BJ (cell line): Measurements from ENCODE around the gene PIAS3. TPM values are rescaled to one million over a fixed set of nuclear protein-coding genes. Genes with fewer than 3 reads are reported as not detected.

Source experiments
- polyA plus RNA-seq: library from polyadenylated mRNA; depleted of rRNA; stranded (reverse); fragments of >200 nt; gene quantifications from 2 replicates; pipeline ENCODE4 v1.2.3, GENCODE V29; 2011; rRNA removed
- small RNA-seq: library from RNA; depleted of rRNA; stranded (forward); fragments of <200 nt; gene quantifications from one replicate; pipeline ENCODE3, GENCODE V24; 2012; ENCODE audit warnings: low replicate concordance, low read depth; ENCODE audit not compliant: insufficient read length

PIAS3 gene
- polyA plus RNA-seq, 1 experiment: 38.0 TPM

Small RNAs within 50 kb of the gene (small RNA-seq; reads per million reads assigned to genes)
- not detected for gene MIR6736

Other genes with a start within 250 kb of the PIAS3 start
- gene PDZK1, start 151.7 kb downstream of the PIAS3 start, polyA plus RNA-seq: 0.15 and 0.56 TPM in 2 replicates
- not detected in 2 replicates for gene CD160, start 139.6 kb downstream of the PIAS3 start, polyA plus RNA-seq
- 13.4 and 18.3 TPM in 2 replicates for gene RNF115, start 35.0 kb downstream of the PIAS3 start, polyA plus RNA-seq
- 56.7 and 58.5 TPM in 2 replicates for gene POLR3C, start 34.9 kb downstream of the PIAS3 start, polyA plus RNA-seq
- 4.3 and 4.5 TPM in 2 replicates for gene NUDT17, start 13.5 kb downstream of the PIAS3 start, polyA plus RNA-seq
- gene ANKRD35, start 26.8 kb upstream of the PIAS3 start, polyA plus RNA-seq: 1.4 and 1.5 TPM in 2 replicates
- gene ITGA10, start 51.0 kb upstream of the PIAS3 start, polyA plus RNA-seq: 0.63 and 0.82 TPM in 2 replicates
- gene PEX11B, start 59.6 kb upstream of the PIAS3 start, polyA plus RNA-seq: 34.9 and 46.4 TPM in 2 replicates
- 71.2 and 135 TPM in 2 replicates for gene RBM8A, start 68.4 kb upstream of the PIAS3 start, polyA plus RNA-seq
- gene LIX1L, start 98.9 kb upstream of the PIAS3 start, polyA plus RNA-seq: 35.1 and 42.1 TPM in 2 replicates
- gene ANKRD34A, start 105.5 kb upstream of the PIAS3 start, polyA plus RNA-seq: 1.3 and 1.4 TPM in 2 replicates
- 13.2 and 19.2 TPM in 2 replicates for gene POLR3GL, start 105.6 kb upstream of the PIAS3 start, polyA plus RNA-seq
- gene TXNIP, start 137.5 kb upstream of the PIAS3 start, polyA plus RNA-seq: 212 and 258 TPM in 2 replicates
- not detected in 2 replicates for gene HJV, start 162.7 kb upstream of the PIAS3 start, polyA plus RNA-seq